HepG2 (cell line): ENCODE results near the gene KIAA0825. TPM values are rescaled to one million over a fixed set of nuclear protein-coding genes. Genes with fewer than 3 reads are reported as not detected.
"Not testable (repeated sequence)": the region's sequence is repeated elsewhere in the genome, so short reads cannot be mapped to it uniquely, and the experiment has no call there.

Experiments used
- ATAC-seq: fragments of 200-7000 bp; cut with Tn5 transposase; 3 replicates; pipeline ENCODE4 v1.9.1; 2020; ENCODE audit warnings: mild to moderate bottlenecking, moderate library complexity
- BruUV-seq: library from RNA; stranded (reverse); fragments of 400-500 nt; replicated peaks from 2 replicates; lab custom pipeline; 2021; lab: Mats Ljungman, UMichigan
- CTCF ChIA-PET: fragments of 300-600 bp; formaldehyde crosslinking; extraction: SDS; loops from one replicate; lab custom pipeline; 2021; ENCODE audit warnings: low total read pairs, inconsistent platforms, low intra/inter-chr PET ratio; lab: Yijun Ruan, JAX
- POLR2A ChIA-PET: fragments of 350-600 bp; sonication (Branson Sonifier 250); formaldehyde crosslinking; loops from one replicate; lab custom pipeline; 2020; ENCODE audit warnings: antibody characterized with exemption, inconsistent platforms; lab: Yijun Ruan, JAX
- DNase-seq: peaks from one replicate; pipeline ENCODE4 v3.0.0-alpha.2; 2015; ENCODE audit warnings: low spot score
- FAIRE-seq: peaks from 3 replicates; lab custom pipeline; 2011; peaks lifted over from hg19 to GRCh38; lab: Jason Lieb, UNC
- H2AFZ ChIP-seq: one replicate; pipeline ENCODE4 v1.6.1; 2011; ENCODE audit warnings: low read length, inconsistent platforms
- H3K27ac ChIP-seq: fragments of 300-600 bp; 3 replicates; pipeline ENCODE4 v1.8.0; 2011; ENCODE audit warnings: mixed run types, mild to moderate bottlenecking, mixed read lengths, low read length, inconsistent platforms; ENCODE audit not compliant: insufficient read depth; ENCODE audit errors: extremely low read length
- H3K27me3 ChIP-seq, 2 experiments: fragments of 200-600 bp in 1 of 2; 2 replicates in 1 of 2; 3 replicates in 1 of 2; pipeline versions ENCODE4 v1.6.0 to v1.8.0; 2011; ENCODE audit warnings: low read length in 2 of 2, mild to moderate bottlenecking in 2 of 2, moderate library complexity in 2 of 2, inconsistent platforms in 1 of 2; ENCODE audit not compliant: insufficient read depth in 2 of 2, control insufficient read depth in 1 of 2
- H3K36me3 ChIP-seq, 2 experiments: fragments of 200-600 bp in 1 of 2; replicated peaks in 1 of 2; 2 replicates in 1 of 2; 3 replicates in 1 of 2; pipeline versions ENCODE4 v1.5.1 to v1.8.0; 2011; ENCODE audit warnings: low read length in 2 of 2, inconsistent platforms in 1 of 2; ENCODE audit not compliant: insufficient read depth in 2 of 2, control insufficient read depth in 1 of 2
- H3K4me1 ChIP-seq: 2 replicates; pipeline ENCODE4 v1.5.1; 2012; ENCODE audit warnings: low read length, inconsistent platforms; ENCODE audit not compliant: insufficient read depth
- H3K4me2 ChIP-seq: 2 replicates; pipeline ENCODE4 v1.6.0; 2011; ENCODE audit warnings: low read depth, low read length, inconsistent platforms
- H3K4me3 ChIP-seq, 3 experiments: fragments of 200-600 bp in 1 of 3; sonication (generic), shearing (Covaris generic) in 1 of 3; replicated peaks in 1 of 3; 2 replicates each; pipeline ENCODE4 v1.5.1; 2011 to 2016; ENCODE audit warnings: low read length in 3 of 3, inconsistent platforms in 2 of 3, low read depth in 2 of 3, mild to moderate bottlenecking in 2 of 3, control low read depth in 1 of 3, mixed read lengths in 1 of 3; ENCODE audit not compliant: insufficient read depth in 1 of 3
- H3K79me2 ChIP-seq: one replicate; pipeline ENCODE4 v1.6.1; 2011; ENCODE audit warnings: low read length, inconsistent platforms; ENCODE audit not compliant: insufficient read depth
- H3K9ac ChIP-seq: 2 replicates; pipeline ENCODE4 v1.6.0; 2011; ENCODE audit warnings: mild to moderate bottlenecking, low read depth, low read length, inconsistent platforms; ENCODE audit not compliant: insufficient read depth
- H3K9me3 ChIP-seq: 2 replicates; pipeline ENCODE4 v1.5.1; 2012; ENCODE audit warnings: mild to moderate bottlenecking, low read length
- H4K20me1 ChIP-seq: 2 replicates; pipeline ENCODE4 v1.6.0; 2011; ENCODE audit warnings: inconsistent platforms, mild to moderate bottlenecking, low read length, moderate library complexity; ENCODE audit not compliant: insufficient read depth
- KDM6A ChIP-seq: IDR thresholded peaks from 2 replicates; pipeline ENCODE4 v1.6.1; 2016; ENCODE audit warnings: low read depth
- ZBTB26 ChIP-seq: IDR thresholded peaks from 2 replicates; pipeline ENCODE4 v1.6.1; 2016; ENCODE audit warnings: missing compliant biosample characterization, missing genetic modification reagents, borderline replicate concordance
- WGBS: methylation state at CpG from one replicate; pipeline ENCODE4 v1.1.6; 2017; ENCODE audit warnings: low lambda C conversion rate; 5-methylcytosine and 5-hydroxymethylcytosine counted together
- in situ Hi-C: cut with HindIII; loops from 2 replicates; pipeline ENCODE4 v1.10.0; 2017; ENCODE audit warnings: low pct_unique_long_range_greater_than_20kb; ENCODE audit not compliant: extremely low pct_ligation_motif_present
- intact Hi-C: fragments of 100-400 bp; cut with micrococcal nuclease; formaldehyde crosslinking; loops from one replicate; pipeline ENCODE4 v1.10.0; 2022; ENCODE audit not compliant: unreplicated experiment
- polyA plus RNA-seq, 8 experiments: library from polyadenylated mRNA; depleted of rRNA in 3 of 8; stranded (reverse) in 7 of 8; unstranded in 1 of 8; fragments of >200 nt; fragmentation: Illumina TruSeq in 4 of 8; extraction: Trizol in 4 of 8; gene quantifications; 2 replicates each; pipeline versions ENCODE4 v1.2.1 to v1.2.3, GENCODE V29; 2011 to 2016; ENCODE audit warnings: low read depth in 4 of 8, missing spikeins in 1 of 8, mixed read lengths in 1 of 8; ENCODE audit not compliant: insufficient read depth in 1 of 8
- total RNA-seq, 5 experiments: library from RNA; depleted of rRNA; stranded (reverse); fragments of >200 nt; fragmentation: Illumina TruSeq; extraction: Trizol; gene quantifications; 2 replicates each; pipeline ENCODE4 v1.2.3, GENCODE V29; 2016; ENCODE audit warnings: low read depth in 1 of 5
- TF ChIP-seq, protein P1 (sequence below): sonication (generic); formaldehyde crosslinking; IDR thresholded peaks from 2 replicates; pipeline ENCODE4 v1.5.1; 2020; ENCODE audit warnings: mild to moderate bottlenecking, missing genetic modification reagents
- TF ChIP-seq, protein P2 (sequence below): sonication (generic); formaldehyde crosslinking; IDR thresholded peaks from 2 replicates; pipeline ENCODE4 v1.5.0; 2020; ENCODE audit warnings: mild to moderate bottlenecking, missing genetic modification reagents

Gene KIAA0825
- total and polyA plus RNA-seq, 2 of the 13 experiments (the other 11 are each of a cell fraction or from before 2014, with no cell fraction given) = 0.05 to 0.51 TPM

- TF ChIP-seq, protein P1, sequence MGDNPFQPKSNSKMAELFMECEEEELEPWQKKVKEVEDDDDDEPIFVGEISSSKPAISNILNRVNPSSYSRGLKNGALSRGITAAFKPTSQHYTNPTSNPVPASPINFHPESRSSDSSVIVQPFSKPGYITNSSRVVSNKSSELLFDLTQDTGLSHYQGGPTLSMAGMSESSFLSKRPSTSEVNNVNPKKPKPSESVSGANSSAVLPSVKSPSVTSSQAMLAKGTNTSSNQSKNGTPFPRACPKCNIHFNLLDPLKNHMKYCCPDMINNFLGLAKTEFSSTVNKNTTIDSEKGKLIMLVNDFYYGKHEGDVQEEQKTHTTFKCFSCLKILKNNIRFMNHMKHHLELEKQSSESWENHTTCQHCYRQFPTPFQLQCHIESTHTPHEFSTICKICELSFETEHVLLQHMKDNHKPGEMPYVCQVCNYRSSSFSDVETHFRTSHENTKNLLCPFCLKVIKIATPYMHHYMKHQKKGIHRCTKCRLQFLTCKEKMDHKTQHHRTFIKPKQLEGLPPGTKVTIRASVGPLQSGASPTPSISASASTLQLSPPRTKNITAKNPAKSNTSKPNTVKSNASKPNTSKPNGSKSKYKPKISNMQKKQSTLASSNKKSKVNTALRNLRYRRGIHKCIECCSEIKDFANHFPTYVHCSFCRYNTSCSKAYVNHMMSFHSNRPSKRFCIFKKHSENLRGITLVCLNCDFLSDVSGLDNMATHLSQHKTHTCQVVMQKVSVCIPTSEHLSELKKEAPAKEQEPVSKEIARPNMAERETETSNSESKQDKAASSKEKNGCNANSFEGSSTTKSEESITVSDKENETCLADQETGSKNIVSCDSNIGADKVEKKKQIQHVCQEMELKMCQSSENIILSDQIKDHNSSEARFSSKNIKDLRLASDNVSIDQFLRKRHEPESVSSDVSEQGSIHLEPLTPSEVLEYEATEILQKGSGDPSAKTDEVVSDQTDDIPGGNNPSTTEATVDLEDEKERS (CRISPR knock-in tag) = no peak
- TF ChIP-seq KDM6A (CRISPR knock-in tag) = no peak
- no peak for TF ChIP-seq ZBTB26 (CRISPR knock-in tag)
- TF ChIP-seq, protein P2, sequence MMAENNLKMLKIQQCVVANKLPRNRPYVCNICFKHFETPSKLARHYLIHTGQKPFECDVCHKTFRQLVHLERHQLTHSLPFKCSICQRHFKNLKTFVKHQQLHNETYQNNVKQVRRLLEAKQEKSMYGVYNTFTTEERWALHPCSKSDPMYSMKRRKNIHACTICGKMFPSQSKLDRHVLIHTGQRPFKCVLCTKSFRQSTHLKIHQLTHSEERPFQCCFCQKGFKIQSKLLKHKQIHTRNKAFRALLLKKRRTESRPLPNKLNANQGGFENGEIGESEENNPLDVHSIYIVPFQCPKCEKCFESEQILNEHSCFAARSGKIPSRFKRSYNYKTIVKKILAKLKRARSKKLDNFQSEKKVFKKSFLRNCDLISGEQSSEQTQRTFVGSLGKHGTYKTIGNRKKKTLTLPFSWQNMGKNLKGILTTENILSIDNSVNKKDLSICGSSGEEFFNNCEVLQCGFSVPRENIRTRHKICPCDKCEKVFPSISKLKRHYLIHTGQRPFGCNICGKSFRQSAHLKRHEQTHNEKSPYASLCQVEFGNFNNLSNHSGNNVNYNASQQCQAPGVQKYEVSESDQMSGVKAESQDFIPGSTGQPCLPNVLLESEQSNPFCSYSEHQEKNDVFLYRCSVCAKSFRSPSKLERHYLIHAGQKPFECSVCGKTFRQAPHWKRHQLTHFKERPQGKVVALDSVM (CRISPR knock-in tag) = no peak
Observed at GRCh38 chr5:94575196-94575595, 43.2 kb downstream of the KIAA0825 start (continued).

DNA sequence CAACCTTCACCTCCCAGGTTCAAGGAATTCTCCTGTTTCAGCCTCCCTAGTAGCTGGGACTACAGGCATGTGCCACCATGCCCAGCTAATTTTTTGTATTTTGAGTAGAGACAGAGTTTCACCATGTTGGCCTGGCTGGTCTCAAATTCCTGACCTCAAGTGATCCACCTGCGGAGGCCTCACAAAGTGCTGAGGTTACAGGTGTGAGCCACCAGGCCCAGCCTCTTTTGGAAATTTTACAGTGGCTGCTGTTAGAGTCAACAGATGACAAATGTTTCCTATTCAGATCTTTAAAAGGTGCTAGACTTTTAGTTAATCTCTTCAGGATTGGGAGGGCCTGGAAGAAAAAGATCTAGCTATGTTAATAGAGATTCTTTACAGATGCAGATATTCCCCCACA, 45.1 kb downstream of the KIAA0825 start:
- H3K9me3 ChIP-seq, H3K4me1 ChIP-seq, POLR2A ChIA-PET, H4K20me1 ChIP-seq, in situ Hi-C loops, intact Hi-C loops, BruUV-seq, CTCF ChIA-PET, H3K4me2 ChIP-seq, H3K27me3 ChIP-seq, H2AFZ ChIP-seq, H3K4me3 ChIP-seq, H3K9ac ChIP-seq, DNase-seq, ATAC-seq, H3K79me2 ChIP-seq, H3K27ac ChIP-seq, H3K36me3 ChIP-seq, FAIRE-seq: not testable (repeated sequence)
- WGBS = 50% methylated on average over 1 of the region's 1 CpG
